Kidney capillary endothelial cell (primary cell): ENCODE data around the gene RANBP3.
A peak's percentile ranks its signal among the peaks of the same experiment; 100 is the strongest.

ENCODE experiments used
- DNase-seq: peaks from one replicate; pipeline ENCODE4 v3.0.0-alpha.2; 2018; ENCODE audit warnings: low spot score

Gene RANBP3

DNA sequence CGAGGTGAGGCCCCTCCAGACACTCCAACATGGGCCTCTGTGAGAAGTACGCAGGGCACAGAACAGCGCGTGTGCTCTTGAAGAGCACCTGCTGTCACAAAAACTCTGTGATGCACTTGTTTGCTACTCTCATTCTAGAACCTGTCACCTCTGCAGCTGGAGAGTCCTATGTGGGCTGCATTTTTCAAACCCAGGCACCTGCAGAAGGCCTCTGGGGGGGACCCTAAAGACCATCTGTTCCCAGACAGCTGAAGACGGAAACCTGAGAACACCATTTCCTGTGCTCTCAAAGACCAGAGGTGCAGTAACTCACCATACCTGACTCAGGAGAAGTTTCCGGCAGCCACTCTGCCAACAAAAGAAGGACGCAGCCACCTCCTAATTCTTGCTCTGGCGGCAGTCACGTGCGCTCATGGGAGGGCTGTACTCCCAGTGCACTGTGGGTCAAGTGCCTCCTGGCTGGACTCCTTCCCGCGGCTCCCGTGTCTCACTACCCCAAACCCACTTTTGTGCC, 28.1 kb downstream of the RANBP3 start:
- no peak for DNase-seq

DNA sequence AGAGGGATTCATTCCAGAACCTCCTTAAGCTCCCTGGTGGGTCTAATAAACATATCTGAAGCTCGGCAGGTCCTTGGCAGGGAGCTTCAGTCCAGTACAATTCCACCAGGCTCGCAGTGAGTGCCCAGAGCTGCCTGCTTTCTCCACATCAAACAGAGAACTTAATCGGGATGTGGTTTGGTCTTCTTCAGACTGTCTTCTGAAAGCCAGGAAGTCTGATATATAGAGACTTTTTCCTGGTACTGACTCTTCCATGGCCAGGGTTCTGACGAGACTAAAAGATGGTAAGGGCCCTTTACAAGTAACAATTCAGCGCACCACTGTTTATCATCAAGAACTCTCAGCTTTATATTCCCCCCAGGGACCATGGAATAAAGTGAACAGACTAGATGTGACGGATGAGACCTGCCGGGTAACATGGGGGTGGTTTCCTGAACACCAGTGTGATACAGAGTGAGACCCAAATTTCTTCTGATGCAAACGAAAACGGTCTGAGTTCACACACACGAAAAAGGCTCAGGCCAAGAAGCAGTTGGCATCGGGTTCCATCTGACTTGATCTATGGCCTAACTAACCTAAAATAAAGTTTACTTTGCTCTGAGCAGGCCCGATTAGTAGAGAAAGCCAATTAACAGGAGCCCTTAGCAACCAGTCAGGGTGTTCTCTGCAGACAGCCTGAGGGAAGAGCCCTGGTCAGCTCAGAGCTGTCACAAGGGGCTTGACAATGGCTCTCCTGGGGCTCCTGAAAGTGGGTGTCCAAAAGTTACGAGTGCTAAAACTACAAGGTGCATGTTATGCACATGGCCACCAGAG, 29.0 kb downstream of the RANBP3 start:
- DNase-seq, result no peak

DNA sequence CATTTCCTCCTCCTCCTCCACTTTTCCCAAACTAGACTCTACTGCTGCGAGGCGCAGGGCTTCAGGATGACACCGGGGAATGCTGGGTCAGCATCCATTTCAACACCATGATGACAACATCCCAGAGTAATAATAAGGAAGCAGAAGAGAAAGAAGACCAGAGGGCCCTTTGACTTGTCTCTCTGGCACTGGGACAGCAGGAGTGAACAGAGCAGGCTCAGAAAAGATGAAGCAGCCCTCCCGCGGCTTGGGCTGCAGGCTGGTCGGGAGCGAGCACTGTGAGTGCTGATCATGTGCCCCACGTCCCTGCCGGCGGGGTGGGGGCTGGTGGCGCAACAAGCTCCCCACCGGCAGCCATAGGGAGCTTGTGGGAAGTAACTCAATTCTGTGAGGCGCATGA, 30.5 kb downstream of the RANBP3 start:
- no peak for DNase-seq

DNA sequence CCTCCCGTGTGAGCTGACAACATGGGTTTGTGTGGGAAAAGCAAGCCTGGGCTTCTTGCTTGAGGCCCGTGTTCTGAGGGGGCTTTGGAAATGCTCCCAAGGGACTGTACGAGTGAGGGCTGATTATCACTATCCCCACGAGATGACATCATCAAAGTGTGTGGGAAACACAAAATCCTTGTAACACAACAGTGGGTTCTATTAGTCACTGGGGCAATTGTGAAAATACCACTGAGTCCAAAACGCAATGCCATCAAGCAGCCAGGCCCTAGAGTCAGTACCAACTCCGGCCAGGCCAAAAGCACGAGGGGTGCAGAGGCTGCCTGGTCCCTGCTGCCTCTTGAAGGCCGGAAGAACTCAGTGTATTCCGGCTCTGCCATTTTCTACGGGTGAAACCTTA, 34.3 kb downstream of the RANBP3 start:
- no peak for DNase-seq

DNA sequence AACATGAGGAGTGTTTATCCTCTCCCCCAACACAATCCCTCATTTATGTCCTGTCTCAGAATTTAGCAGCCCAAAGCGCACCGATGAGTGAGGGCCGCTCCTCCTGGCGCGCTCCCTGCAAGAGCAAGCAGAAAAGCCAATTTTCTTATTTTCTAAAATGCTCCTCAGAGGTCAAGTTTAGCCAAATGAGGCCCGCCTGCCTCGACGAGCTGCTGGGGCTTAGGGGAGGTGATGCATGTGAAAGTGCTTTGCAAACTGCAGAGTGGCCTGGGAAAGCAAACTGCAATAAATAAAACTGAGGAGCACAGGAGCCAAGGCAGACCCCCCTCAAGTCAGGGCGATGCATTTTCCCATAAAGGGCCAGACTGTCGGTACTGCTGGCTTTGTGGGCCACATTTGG, 34.9 kb downstream of the RANBP3 start:
- DNase-seq, result no peak

DNA sequence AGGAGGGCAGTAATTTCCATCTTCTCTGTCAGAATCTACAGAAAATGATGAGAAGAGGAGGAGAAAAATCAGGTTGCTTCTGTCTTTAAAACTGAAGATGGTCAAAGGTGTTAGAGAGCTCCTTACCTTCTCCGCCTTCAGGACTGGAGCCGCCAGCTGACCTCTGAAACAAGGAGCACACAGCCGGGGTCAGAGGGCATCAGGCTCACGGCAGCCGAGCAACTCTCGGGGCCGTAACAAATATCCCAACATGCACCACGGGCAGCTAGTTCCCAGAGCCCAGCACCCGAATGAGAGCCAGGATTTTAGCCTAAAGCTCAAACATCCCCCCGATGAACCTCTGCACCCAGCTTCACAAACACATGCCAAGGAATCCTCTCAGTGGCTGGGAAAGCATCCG, 36.3 kb downstream of the RANBP3 start:
- DNase-seq, result no peak

DNA sequence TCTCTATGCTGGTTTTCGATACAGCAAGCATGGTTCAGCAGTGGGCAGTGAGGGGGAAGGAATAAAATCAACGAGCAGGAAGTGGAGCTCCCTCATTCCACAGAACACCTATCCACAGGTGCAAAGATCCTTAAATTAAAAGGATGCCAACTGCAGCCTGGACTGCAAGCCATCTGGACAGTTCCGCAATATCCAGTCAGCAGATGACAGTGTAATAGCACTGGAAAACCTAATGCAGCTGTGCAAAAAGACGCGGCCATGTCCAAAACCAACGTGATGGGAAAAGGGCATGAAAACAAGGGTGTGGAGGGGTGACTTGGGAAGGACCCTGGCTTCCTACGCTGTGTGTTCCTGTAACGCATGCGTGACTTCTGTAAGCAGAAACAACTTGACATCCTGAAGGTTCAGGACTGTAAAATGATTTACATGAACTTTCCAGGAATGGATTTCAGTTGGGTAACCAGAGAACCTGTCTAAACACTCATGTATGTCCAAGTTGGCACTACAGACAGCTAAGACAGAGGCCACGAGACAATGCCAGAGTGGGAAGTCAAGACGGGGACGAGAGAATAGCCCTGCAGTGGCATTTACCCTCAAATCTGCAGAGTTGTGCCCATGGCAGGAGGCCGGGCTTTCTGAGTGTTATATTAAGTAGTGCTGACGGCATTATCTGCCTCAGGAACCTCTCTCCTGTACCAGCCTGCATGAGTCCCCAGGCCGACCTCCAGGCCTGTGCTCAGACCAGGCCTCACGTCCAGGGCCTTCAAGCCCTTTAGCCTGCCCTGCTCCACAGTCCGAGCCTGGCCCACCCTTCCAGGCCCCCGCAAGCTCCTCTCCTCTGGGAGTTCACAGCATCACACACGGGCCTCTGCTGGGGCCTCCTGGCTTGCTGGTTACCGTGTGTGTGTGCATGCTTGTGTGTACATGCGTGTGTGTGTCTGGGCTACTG, 37.4 kb downstream of the RANBP3 start:
- DNase-seq, result no peak

DNA sequence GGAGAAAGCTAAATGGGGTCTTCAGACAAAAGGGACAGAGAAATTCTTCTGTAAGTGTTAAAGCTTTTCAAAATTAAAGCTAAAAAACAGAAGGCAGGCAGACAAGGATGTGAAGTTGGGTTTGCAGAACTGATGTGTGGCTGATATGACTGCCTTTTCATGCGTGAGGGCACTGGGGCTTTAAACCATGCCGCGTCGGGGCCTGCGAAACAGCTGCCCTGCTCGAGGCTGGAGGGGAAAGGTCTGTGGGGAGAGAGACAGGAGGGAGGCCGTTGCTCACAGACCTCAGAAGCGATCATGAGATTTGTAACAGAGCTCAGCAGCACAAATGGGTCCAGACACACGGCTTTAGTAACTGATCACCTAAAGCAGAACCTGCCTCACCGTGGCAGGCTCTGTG, 40.4 kb downstream of the RANBP3 start:
- DNase-seq, result no peak

DNA sequence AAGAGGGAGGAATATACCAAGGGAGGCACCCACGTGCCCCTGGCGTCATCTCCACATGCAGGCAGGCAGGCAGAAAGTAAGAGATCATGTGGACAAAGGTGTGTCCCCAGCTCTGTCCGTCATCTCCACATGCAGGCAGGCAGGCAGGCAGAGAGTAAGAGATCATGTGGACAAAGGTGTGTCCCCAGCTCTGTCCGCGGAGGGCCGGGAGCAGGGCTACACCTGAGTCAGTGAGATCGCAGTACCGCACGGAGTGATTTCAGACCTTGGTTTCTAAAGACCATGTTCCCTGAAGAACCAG, 41.7 kb downstream of the RANBP3 start:
- no peak for DNase-seq

DNA sequence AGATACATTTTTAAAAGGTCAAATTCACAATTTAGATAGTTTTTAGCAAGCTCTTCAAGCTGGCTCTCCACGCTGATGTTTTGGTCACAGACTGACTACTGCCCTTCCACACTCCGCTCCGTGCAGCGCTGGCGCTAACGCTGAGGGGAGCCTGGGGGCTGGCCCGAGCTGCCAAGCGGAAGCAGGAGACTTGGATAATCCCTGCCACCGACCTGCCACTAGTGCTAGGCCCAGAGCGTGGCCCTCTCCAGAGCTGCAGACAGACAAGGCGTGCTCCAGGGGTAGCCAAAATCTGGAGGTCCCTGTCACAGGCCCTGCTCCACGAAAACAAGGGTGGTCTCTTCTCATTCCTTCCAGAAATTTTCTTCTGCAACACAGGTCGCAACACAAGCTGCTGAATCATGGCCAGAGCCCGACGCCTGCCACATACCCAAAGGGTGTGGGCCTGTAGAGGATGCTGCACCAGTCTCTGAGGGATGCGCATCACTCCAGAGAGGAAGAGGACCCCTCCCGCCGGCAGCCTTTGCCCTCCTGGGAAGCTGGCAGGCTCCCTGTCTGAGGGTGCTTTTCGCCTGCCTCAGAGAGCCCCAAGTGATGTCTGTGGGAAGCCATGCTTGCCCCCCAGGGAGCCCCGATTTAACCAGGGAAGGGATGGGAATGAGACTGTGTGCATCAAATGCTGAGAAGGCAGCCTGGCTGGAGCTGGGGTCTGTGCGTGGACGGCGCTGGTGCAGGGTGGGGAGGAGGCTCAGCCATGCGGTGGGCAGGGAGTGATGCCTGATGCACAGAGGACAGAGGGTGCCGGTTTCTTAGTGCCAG, 42.3 kb downstream of the RANBP3 start:
- DNase-seq, result peak; percentile 48

DNA sequence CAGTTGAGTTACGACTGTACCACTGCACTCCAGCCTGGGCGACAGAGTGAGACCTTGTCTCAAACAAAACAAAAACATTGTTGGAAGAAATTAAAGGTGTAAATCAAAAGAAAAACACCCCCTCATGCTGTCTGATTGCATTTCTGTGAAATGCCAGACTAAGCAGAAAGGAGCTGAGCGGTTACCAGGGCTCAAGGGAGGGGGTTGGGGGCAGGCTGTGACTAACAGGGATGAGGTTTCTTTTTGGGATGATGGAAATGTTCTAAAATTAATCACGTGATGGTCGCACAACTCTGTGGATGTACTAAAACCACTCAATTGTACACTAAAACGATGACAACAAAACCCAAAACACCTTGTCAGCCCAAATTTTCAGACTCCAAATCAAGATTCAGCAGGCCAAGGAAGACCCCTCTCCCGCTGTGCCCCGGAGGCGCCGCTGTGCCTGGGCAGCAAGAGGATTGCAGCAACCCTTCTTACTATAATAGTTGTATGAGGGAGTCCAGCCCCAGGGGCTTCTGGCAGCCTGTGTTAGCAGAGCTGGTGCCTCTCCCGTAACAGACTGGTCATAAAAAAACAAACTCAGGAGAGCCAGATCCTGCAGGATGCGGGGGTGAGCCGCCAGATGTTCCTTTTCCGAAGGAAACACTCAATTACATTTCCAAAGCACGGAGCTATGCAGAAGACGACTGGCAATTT, 43.0 kb downstream of the RANBP3 start:
- DNase-seq, result no peak

DNA sequence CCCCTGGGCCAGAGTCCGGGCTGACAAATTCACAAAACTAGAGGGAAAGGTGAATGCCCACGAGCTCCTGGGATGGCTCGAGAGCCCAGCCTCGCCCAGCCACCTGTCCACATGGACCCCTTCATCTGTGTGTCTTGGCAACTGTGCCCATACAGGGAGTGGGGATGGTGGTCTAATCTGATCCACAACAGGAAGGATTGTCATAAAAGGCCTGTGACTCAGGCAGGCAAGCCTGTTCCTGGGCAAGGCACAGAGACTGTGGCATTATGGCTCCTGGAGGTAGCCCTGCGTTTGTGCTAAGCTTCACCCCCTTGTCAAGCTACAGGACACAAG, 43.9 kb downstream of the RANBP3 start:
- peak; percentile 47 for DNase-seq

DNA sequence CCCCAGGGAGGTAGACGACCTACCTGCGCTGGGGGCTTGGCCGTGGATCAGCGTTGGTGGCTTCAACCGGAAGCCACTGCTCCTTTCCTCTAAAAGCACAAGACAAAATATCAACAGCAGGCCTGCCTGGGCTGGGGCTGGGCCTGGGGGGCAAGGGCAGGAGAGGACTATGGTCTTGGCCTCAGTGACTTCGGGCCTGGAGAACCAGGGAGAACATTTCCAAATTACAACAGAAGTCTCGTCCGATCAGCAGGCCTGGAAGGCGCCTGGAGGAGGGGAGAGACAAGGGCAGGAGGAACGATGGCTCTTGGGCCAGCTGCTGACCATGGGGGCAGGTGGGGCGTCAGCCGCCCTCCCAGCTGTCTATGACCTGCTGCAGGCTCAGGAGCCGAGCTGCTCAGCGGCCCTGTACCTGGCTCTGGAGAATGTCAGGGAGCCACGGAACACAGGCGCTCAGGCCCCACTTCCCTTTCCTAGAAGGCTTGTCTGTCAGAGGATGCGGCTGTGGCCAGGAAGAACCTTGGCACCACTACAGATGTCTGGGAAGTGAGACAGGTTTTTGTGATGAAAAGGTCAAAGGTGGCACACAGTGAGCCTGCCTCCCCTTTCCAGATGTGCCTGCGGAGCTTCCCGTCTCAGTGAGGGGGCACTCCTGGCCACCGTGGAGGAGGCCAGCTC, 44.4 kb downstream of the RANBP3 start:
- peak; percentile 62 for DNase-seq

DNA sequence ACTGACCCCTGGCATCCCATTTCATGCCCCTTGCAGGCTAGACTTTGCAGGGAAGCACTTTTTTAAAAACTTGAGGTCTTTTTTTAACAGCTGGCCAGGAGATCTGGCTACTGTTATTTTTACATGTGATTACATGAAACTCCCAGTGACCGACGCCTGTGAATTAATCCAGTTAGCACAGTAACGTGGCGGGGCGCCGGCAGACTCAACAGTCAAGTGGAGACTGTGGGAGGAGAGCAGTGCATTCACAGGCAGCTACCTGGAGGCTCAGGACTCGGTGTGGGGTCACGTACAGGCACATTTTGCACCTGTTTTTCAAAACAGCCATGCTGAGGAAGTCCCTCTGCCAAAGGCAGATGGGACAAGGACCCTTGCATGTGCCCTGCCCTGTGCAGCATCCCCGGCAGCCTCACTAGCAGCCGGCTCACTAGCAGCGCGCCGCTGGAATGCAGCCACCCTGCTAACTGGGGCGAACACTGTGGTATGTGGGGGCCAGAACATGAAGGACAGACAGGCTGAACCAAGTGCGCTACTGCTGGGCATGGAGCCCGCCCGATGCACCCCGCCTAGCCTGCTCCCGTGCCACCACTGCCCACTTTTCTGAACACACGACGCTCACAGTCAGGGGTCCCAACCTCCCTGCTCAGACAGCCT, 45.2 kb downstream of the RANBP3 start:
- no peak for DNase-seq

DNA sequence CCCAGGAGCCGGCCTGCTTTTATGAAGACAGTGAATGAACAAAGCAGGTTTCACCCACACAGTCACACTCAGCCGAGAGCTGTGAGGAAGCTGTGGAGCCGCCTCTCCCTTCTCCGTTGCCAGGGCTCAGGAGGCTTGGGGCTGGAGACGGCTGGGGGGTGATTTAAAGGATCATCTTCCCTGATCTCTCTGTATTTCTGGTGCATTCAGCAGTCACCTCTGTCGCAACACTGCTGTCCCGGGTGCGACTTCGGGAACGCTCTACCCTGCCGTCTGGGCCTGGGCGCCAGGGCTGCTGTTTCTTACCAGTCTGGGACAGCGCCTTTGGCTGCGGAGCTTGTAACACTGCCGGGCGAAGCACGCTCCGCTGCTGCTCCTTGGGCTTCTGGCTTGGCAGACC, 45.8 kb downstream of the RANBP3 start:
- no peak for DNase-seq

DNA sequence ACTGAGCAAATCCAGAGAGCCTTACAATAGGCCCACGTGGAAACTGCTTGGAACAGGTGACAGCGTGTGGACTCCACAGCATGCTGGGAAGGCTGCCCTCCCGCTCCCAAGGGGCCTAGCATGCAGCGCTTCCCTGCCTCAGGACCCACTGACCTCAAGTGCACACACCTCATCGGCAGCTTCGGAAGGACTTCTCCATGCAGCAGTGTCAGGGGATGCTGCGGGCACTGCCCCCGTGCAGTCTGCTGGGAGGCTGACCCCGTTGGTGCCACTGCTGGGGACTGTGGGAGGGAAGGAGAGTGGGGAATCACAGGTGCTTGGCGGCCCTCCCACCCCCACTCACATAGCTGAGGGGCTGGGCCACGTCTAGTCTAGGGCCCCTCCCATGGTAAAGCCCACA, 46.7 kb downstream of the RANBP3 start:
- no peak for DNase-seq

DNA sequence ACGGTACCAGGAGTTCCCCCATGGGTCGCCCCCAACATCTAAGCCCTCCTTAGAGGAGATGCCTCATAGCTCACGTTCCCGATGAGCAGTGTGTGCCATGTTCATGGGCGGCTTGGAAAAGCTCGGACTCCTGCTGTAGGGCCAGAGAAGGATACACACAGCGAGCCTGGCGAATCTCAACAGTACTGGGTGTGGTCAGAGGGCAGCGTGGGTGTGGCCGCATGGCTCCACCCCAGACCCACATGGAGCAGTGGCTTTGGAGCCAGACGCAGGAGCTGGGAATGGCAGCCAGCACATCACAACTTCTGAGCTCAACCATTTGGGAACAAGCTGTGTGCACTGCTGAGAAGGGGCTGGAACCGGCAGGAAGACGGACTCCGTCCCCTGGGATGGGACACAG, 48.3 kb downstream of the RANBP3 start:
- no peak for DNase-seq

DNA sequence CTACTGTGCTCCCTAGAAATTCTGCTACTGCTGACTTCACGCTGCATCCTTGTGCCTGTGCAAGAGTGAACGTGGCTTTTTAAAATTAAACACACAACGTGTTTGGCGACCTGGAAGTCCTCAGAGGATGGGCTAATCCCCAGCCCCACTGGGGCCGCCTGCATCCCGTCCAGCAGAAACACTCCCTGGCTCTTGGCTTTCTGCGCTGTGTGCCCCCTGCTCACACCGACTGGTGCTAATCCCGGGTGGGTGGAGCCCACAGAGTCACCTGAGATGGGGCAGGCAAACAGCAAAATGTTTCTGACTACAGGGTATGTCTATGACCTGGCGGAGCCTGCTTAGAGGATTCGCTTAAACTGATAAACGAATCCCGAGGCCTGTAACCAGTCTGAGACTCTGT, 48.8 kb downstream of the RANBP3 start:
- no peak for DNase-seq

DNA sequence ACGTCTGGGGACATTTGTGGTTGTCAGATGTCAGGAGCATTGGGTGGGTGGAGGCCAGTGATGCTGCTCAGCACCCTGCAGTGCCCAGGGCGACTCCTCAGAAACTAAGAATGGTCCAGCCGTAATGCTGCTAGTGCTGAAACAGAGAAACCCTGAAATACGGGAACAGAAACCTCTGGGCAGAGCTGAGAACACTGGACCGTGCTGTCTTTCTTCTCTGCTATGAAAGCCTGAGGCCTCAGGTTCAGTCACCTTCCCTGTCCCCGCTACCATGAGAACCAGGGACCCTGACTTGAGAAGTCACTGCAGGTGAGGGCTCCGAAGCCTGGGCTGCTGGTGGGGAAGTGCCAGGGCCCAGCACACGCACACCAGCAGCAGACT, 50.5 kb downstream of the RANBP3 start:
- DNase-seq, result no peak

DNA sequence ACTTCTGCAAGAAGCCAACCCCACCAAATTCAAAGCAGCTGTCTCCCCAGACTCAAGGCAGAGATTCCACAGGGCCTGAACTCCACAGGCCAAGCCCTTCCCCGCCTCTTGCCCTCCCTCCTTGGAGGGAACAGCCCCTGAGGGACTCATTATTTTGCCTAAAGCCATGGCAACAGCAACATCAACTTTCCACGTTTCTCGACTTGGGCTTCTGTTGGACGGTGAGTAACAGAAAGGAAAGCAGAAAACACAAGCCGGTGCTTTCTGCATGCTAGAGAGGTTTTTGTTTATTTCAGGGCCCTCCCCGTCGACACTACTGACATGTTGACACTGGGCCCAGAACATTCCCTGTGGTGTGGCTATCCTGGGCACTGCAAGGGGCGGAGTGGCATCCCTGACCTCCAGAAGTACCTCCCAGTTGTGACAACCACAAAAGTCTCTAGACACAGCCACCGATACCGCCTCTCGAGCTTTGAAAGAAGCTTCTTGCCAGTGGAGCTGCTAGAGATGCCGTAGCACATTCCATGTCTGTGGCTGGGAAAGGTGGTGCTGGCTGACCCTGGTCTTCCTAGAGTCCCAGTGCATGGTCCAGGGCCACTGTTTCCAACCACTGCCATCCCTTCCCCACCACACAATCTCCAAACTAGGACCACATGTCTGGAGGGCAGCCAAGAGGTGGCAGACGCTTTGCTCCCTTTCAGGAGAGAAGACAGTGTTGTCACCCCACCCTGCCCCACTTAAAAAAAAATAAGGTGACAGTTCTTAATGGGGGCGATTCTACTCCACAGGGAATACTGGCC, 51.1 kb downstream of the RANBP3 start:
- no peak for DNase-seq
